ENCODE measurements around the gene SPATC1L. TPM values are rescaled to one million over a fixed set of nuclear protein-coding genes. Genes with fewer than 3 reads are reported as not detected.

The SPATC1L gene
- total RNA-seq, 1 donor from 2014 or later, result 25.3 TPM

GRCh38 chr21:46222436-46223116 lies 38.3 kb upstream of the SPATC1L start:
- no peaks in the 10 kb centered on the region for H3K27me3 Mint-ChIP-seq (ENCODE audit: unreplicated experiment)
- H3K36me3 Mint-ChIP-seq (ENCODE audit: low read depth, unreplicated experiment), result peaks cover 39% of the 10 kb centered on the region
- no peak overlapping the region for H3K27ac Mint-ChIP-seq (ENCODE audit: unreplicated experiment)
- no peak for DNase-seq (ENCODE audit: low spot score)
- no peak for TF ChIP-seq CTCF (IDR thresholded peaks at IDR 0.05; ENCODE audit: unreplicated experiment)
- no peaks in the 10 kb centered on the region for H3K9me3 Mint-ChIP-seq (ENCODE audit: unreplicated experiment)
- H3K4me1 Mint-ChIP-seq (ENCODE audit: unreplicated experiment), result peaks cover 24% of the 10 kb centered on the region
- H3K4me3 Mint-ChIP-seq (ENCODE audit: unreplicated experiment), result no peak overlapping the region

- Mint-ChIP-seq H3K27me3 (ENCODE audit: unreplicated experiment) (no peaks in the 10 kb centered on the region), H3K9me3 (ENCODE audit: unreplicated experiment) (no peaks in the 10 kb centered on the region), H3K27ac (ENCODE audit: unreplicated experiment) (no peak overlapping the region), H3K4me1 (ENCODE audit: unreplicated experiment) (peaks cover 17% of the 10 kb centered on the region), H3K36me3 (ENCODE audit: low read depth, unreplicated experiment) (peaks cover 39% of the 10 kb centered on the region), H3K4me3 (ENCODE audit: unreplicated experiment) (no peak overlapping the region)
- no peak for DNase-seq (ENCODE audit: low spot score)
- no peak for TF ChIP-seq CTCF (IDR thresholded peaks at IDR 0.05; ENCODE audit: unreplicated experiment)
These were observed 37.6 kb upstream of the SPATC1L start for GRCh38 chr21:46221664-46222435.

GRCh38 chr21:46220847-46221246 lies 36.6 kb upstream of the SPATC1L start:
- Mint-ChIP-seq H3K36me3 (ENCODE audit: low read depth, unreplicated experiment) (peaks cover 36% of the 10 kb centered on the region), H3K9me3 (ENCODE audit: unreplicated experiment) (no peaks in the 10 kb centered on the region), H3K4me3 (ENCODE audit: unreplicated experiment) (peak overlapping the region; percentile 42), H3K27ac (ENCODE audit: unreplicated experiment) (no peak overlapping the region), H3K4me1 (ENCODE audit: unreplicated experiment) (peaks cover 8% of the 10 kb centered on the region), H3K27me3 (ENCODE audit: unreplicated experiment) (no peaks in the 10 kb centered on the region)
- no peak for TF ChIP-seq CTCF (IDR thresholded peaks at IDR 0.05; ENCODE audit: unreplicated experiment)
- no peak for DNase-seq (ENCODE audit: low spot score)

GRCh38 chr21:46220275-46220810 lies 36.1 kb upstream of the SPATC1L start:
- DNase-seq (ENCODE audit: low spot score), result no peak

More at GRCh38 chr21:46220275-46220810, 36.1 kb upstream of the SPATC1L start:
- TF ChIP-seq CTCF (IDR thresholded peaks at IDR 0.05; ENCODE audit: unreplicated experiment), result no peak
- peaks cover 4% of the 10 kb centered on the region for H3K4me1 Mint-ChIP-seq (ENCODE audit: unreplicated experiment)
- H3K4me3 Mint-ChIP-seq (ENCODE audit: unreplicated experiment), result peak overlapping the region; percentile 47
- no peaks in the 10 kb centered on the region for H3K9me3 Mint-ChIP-seq (ENCODE audit: unreplicated experiment)
- no peaks in the 10 kb centered on the region for H3K27me3 Mint-ChIP-seq (ENCODE audit: unreplicated experiment)
- no peak overlapping the region for H3K27ac Mint-ChIP-seq (ENCODE audit: unreplicated experiment)
- H3K36me3 Mint-ChIP-seq (ENCODE audit: low read depth, unreplicated experiment), result peaks cover 32% of the 10 kb centered on the region
